ENCODE measurements around the gene MYADML2.

MYADML2 gene

DNA sequence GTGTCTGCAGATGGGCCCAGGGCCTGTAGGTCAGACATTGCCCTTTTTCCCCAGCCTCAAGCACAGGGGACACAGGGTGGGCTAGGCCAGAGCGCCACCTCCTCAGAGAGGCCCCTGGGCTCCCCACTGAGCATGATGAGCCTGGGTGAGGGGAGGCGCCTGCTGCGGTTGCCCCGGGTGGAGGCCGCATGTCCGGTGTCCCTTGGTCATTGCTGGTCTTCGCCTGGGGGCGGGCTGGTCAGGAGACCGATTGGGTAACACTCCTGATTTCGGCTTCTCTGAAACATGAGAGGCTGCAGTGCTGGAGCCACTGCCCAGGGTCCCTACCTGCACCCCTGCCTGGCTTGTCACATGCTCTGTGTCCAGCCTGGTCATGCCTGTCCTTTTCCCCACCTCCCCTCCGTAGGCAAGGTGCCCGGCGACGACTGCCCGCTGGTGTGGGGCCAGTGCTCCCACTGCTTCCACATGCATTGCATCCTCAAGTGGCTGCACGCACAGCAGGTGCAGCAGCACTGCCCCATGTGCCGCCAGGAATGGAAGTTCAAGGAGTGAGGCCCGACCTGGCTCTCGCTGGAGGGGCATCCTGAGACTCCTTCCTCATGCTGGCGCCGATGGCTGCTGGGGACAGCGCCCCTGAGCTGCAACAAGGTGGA lies 47.4 kb downstream of the MYADML2 start:
- no peak for DNase-seq (ENCODE audit: low read depth in 2 of 2)

DNA sequence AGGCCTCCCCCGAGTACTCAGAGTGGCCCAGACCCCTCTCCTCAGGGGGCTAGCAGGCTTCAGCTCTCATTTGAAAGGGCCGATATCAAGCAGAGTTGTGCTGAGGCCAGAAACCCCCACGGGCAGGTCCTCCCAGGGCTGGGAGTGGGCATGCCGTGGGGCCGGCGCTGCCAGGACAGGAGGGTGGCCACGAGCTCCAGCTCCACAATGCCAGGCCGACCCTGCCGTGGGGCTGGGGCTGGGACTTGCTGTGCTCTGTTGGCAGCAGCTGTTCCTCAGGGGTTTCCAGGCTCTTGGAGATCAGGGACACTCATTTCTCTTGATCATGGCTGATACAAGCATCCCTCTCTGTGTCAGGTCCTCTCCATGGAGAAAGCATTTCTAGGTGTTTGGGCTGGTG lies 48.1 kb downstream of the MYADML2 start:
- DNase-seq (ENCODE audit: low read depth in 2 of 2): no peak

DNA sequence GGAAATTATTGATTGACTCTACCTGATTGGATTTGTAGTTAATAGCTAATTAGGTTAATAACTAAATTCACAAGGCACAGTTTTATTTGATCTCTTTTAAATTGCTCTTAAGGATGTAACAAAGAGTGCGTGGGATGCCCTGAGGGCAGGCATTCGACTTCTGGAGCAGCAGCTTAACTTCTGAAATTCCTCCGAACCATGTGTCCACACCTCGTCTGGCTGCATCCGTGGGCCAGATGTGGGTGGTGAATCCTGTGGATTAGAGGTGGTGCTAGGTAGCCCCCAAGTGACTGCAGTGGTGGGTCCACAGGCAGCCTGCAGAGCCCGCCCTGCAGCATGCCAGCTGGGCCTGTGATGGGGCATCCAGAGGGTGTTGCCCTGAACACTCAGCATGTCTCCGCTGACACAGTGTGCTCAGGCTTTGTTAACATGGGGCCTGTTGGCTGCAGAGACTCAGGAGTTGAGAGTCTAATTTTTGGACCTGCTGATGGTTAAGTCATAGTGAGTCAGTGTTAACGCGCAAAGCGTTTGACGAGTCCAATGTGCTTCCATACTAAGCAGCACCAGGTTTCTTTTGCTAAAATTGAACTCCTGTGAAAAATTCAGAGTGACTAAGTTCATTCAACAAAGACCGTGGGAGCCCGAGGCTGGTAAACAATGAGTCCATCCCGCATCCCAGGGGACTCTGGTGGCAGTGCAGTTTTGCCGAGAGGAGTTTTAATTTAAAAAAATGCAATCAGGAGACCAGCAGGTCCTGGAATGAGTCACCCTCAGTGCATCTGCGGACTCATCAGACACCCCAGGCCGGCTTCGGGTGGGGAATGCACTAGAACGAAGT lies 48.8 kb downstream of the MYADML2 start:
- peak; percentile 49 to 56 for DNase-seq (ENCODE audit: low read depth in 2 of 2)

DNA sequence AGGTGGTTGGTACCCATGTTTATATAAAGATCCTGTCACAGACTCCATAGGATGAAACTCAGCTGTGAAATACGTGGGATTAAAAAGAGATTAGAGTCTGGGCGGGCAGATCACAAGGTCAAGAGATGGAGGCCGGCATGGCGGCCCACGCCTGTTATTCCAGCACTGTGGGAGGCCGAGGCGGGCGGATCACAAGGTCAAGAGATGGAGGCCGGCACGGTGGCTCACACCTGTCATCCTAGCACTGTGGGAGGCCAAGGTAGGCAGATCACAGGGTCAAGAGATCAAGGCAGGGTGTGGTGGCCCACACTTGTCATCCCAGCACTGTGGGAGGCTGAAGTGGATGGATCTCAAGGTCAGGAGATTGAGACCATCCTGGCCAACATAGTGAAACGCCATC lies 51.6 kb downstream of the MYADML2 start:
- DNase-seq (ENCODE audit: low read depth in 2 of 2): no peak

DNA sequence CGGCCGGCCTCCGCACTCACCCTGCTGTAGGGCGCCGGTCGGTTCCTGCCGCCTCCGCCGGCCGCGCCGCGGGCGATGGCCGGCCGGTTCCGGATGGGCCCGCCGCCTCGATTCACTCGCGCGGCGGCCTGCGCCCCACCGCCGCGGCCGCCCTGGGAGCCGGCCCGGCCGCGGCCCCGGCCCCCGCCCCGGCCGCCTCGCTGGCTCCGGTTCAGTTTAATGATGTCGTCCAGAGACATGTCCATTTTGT lies 55.8 kb downstream of the MYADML2 start:
- no peak for DNase-seq (ENCODE audit: low read depth in 2 of 2)

DNA sequence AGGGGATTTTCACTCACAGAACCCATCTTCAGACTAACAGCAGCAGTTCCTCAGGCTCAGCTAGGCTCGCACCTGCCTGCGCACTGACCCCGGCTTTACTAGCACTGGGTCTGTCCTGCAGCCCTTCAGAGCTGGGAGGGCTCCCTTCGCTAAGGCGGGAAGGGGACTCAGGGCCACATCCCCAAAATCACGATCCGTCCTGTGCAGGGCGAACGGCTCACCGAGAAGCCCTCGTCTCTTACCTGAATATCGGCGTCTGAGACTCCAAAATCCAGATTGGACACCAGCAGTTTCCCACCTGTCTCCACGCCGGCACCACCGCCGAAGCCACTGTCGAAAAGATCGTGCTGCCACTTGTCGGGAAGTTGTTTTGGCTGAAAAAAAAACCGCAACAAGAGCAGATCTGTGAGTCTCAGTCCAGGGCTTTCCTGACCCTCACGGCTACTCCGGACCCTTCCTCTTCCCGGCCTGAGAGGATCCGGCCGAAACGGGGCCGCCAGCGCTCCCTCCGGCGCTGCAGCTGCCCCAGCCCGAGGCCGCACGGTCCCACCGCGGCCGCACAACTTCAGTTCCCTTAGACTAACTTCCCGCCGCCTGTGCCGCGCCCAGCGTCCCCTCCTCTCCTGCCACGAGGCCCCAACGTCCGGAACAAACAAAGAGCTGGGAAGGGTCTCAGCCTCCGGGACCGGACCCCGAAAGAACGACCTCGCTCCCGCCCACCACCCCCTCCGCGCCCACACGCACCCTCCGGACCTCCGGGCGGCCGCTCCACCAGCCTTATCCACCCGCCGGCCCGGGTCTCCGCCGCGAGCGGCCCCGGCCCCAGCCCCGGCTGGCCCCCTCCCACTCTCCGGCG lies 56.4 kb downstream of the MYADML2 start:
- no peak for DNase-seq (ENCODE audit: low read depth in 2 of 2)
